Panc1 (cell line): ENCODE data around the gene PPP1R3E. TPM values are rescaled to one million over a fixed set of nuclear protein-coding genes. Genes with fewer than 3 reads are reported as not detected.

Experiments used
- ATAC-seq: fragments of 200-7000 bp; cut with Tn5 transposase; 2 replicates; pipeline ENCODE4 v1.9.1; 2020; ENCODE audit warnings: mild to moderate bottlenecking, moderate library complexity
- BruUV-seq: library from RNA; stranded (reverse); fragments of 400-500 nt; replicated peaks from 2 replicates; lab custom pipeline; 2021; lab: Mats Ljungman, UMichigan
- CTCF ChIA-PET: fragments of 300-600 bp; sonication (Branson Sonifier 250); formaldehyde crosslinking; loops from one replicate; lab custom pipeline; 2022; ENCODE audit warnings: antibody characterized with exemption; lab: Charles Lee
- POLR2A ChIA-PET: fragments of 300-600 bp; sonication (Branson Sonifier 250); formaldehyde crosslinking; loops from one replicate; lab custom pipeline; 2022; ENCODE audit warnings: antibody characterized with exemption; lab: Charles Lee
- DNase-seq: peaks from one replicate; pipeline ENCODE4 v3.0.0-alpha.2; 2010; ENCODE audit warnings: low read depth, low spot score
- H3K27ac ChIP-seq: 2 replicates; pipeline ENCODE4 v1.5.1; 2011; ENCODE audit warnings: mild to moderate bottlenecking, low read length, inconsistent platforms
- H3K27me3 ChIP-seq: fragments of 200-500 bp; sonication (Bioruptor generic); 2 replicates; pipeline ENCODE4 v1.6.0; 2014; ENCODE audit warnings: low read length, inconsistent platforms; ENCODE audit not compliant: control insufficient read depth, insufficient read depth
- H3K36me3 ChIP-seq: fragments of 200-500 bp; sonication (Bioruptor generic); 2 replicates; pipeline ENCODE4 v1.5.1; 2014; ENCODE audit warnings: inconsistent platforms, mild to moderate bottlenecking, low read length, moderate library complexity; ENCODE audit not compliant: control insufficient read depth, insufficient read depth
- H3K4me1 ChIP-seq: 2 replicates; pipeline ENCODE4 v1.5.1; 2011; ENCODE audit warnings: inconsistent platforms, mild to moderate bottlenecking, low read length, moderate library complexity; ENCODE audit not compliant: control insufficient read depth, insufficient read depth
- H3K4me3 ChIP-seq, 2 experiments: 2 replicates each; pipeline ENCODE4 v1.5.1; 2011 to 2012; ENCODE audit warnings: low read depth in 2 of 2, low read length in 2 of 2, mild to moderate bottlenecking in 2 of 2, inconsistent platforms in 1 of 2, moderate library complexity in 1 of 2
- H3K9me3 ChIP-seq: fragments of 200-500 bp; sonication (Bioruptor generic); 2 replicates; pipeline ENCODE4 v1.5.1; 2014; ENCODE audit warnings: low read depth, mild to moderate bottlenecking, inconsistent platforms, low read length, moderate library complexity; ENCODE audit not compliant: control insufficient read depth, insufficient read depth
- POLR2AphosphoS5 ChIP-seq: IDR thresholded peaks from 2 replicates; pipeline ENCODE4 v1.6.1; 2012; ENCODE audit warnings: mild to moderate bottlenecking, low read depth, low read length, moderate library complexity
- SIN3A ChIP-seq: IDR thresholded peaks from 2 replicates; pipeline ENCODE4 v1.6.1; 2012; ENCODE audit warnings: low read depth, mild to moderate bottlenecking, low read length, moderate library complexity, borderline replicate concordance; ENCODE audit not compliant: insufficient read depth
- TCF7L2 ChIP-seq: IDR thresholded peaks from 2 replicates; pipeline ENCODE4 v1.6.1; 2011; ENCODE audit warnings: mild to moderate bottlenecking, low read depth, low read length, inconsistent platforms
- in situ Hi-C: cut with HindIII; loops from 2 replicates; pipeline ENCODE4 v1.10.0; 2016; ENCODE audit warnings: low sequenced_read_pairs, low pct_unique_long_range_greater_than_20kb
- intact Hi-C: fragments of 100-400 bp; cut with micrococcal nuclease; formaldehyde crosslinking; loops from one replicate; pipeline ENCODE4 v1.10.0; 2022; ENCODE audit not compliant: unreplicated experiment
- total RNA-seq: library from RNA; stranded (reverse); gene quantifications from one replicate; pipeline ENCODE4 v1.2.1, GENCODE V29; 2021; ENCODE audit not compliant: unreplicated experiment
- TF ChIP-seq, protein P1 (sequence below), 2 experiments: IDR thresholded peaks; 2 replicates each; pipeline ENCODE4 v1.6.1; 2011 to 2012; ENCODE audit warnings: low read depth in 2 of 2, control low read depth in 1 of 2, low read length in 1 of 2, mild to moderate bottlenecking in 1 of 2, moderate library complexity in 1 of 2; ENCODE audit not compliant: insufficient read depth in 1 of 2
- TF ChIP-seq, protein P2 (sequence below): fragments of 450-650 bp; IDR thresholded peaks from 2 replicates; pipeline ENCODE4 v1.5.1; 2017; ENCODE audit warnings: mild to moderate bottlenecking

Gene PPP1R3E
- total RNA-seq, 1 experiment from 2014 or later, result 8.8 TPM

DNA sequence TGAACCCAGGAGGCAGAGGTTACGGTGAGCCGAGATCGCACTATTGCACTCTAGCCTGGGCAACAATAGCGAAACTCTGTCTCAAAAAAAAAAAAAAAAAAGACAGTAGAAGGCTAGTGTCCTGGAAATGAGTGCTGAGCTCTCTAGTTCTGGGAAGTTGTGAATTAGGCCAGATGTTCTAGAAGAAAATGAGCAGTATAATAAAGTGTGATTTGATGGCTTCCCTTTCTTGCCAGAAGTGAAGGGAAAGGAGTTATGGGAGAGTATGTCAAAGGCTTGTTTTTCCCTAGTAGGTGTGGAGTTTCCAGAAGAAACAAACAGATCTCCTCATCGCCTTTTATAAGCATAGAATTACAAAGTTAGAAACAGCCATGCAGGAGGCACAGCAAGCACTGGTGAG is 44.4 kb downstream of the PPP1R3E start:
- Histone ChIP-seq H3K27ac (no peak overlapping the region), H3K4me3 (no peak overlapping the region), H3K36me3 (no peaks in the 10 kb centered on the region), H3K27me3 (peaks cover 7% of the 10 kb centered on the region; the same call in 1 of the 2 replicates), H3K4me1 (no peaks in the 10 kb centered on the region), H3K9me3 (no peaks in the 10 kb centered on the region)
- DNase-seq (no peak), ATAC-seq (no peak)
- ChIA-PET POLR2A (interaction anchor here (0.7 kb wide), 1 partner anchor 130 kb away, joined by 3 read pairs; no protein-coding TSS in a partner anchor), CTCF (interaction anchor here (0.6 kb wide), 2 partner anchors 24 to 85 kb away, joined by 3 to 4 read pairs; no protein-coding TSS in a partner anchor)
- in situ Hi-C loops, result no loop called here
- no TSS peak for BruUV-seq
- TF ChIP-seq, protein P1, sequence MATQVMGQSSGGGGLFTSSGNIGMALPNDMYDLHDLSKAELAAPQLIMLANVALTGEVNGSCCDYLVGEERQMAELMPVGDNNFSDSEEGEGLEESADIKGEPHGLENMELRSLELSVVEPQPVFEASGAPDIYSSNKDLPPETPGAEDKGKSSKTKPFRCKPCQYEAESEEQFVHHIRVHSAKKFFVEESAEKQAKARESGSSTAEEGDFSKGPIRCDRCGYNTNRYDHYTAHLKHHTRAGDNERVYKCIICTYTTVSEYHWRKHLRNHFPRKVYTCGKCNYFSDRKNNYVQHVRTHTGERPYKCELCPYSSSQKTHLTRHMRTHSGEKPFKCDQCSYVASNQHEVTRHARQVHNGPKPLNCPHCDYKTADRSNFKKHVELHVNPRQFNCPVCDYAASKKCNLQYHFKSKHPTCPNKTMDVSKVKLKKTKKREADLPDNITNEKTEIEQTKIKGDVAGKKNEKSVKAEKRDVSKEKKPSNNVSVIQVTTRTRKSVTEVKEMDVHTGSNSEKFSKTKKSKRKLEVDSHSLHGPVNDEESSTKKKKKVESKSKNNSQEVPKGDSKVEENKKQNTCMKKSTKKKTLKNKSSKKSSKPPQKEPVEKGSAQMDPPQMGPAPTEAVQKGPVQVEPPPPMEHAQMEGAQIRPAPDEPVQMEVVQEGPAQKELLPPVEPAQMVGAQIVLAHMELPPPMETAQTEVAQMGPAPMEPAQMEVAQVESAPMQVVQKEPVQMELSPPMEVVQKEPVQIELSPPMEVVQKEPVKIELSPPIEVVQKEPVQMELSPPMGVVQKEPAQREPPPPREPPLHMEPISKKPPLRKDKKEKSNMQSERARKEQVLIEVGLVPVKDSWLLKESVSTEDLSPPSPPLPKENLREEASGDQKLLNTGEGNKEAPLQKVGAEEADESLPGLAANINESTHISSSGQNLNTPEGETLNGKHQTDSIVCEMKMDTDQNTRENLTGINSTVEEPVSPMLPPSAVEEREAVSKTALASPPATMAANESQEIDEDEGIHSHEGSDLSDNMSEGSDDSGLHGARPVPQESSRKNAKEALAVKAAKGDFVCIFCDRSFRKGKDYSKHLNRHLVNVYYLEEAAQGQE (IDR thresholded peaks at IDR 0.05; ENCODE audit: insufficient read depth in 1 of 2, low read depth in 2 of 2, low read length in 1 of 2), result no peak
- TF ChIP-seq, protein P2, sequence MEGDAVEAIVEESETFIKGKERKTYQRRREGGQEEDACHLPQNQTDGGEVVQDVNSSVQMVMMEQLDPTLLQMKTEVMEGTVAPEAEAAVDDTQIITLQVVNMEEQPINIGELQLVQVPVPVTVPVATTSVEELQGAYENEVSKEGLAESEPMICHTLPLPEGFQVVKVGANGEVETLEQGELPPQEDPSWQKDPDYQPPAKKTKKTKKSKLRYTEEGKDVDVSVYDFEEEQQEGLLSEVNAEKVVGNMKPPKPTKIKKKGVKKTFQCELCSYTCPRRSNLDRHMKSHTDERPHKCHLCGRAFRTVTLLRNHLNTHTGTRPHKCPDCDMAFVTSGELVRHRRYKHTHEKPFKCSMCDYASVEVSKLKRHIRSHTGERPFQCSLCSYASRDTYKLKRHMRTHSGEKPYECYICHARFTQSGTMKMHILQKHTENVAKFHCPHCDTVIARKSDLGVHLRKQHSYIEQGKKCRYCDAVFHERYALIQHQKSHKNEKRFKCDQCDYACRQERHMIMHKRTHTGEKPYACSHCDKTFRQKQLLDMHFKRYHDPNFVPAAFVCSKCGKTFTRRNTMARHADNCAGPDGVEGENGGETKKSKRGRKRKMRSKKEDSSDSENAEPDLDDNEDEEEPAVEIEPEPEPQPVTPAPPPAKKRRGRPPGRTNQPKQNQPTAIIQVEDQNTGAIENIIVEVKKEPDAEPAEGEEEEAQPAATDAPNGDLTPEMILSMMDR, result no peak
- no peak for TF ChIP-seq POLR2AphosphoS5
- TF ChIP-seq SIN3A, result no peak
- no peak for TF ChIP-seq TCF7L2
- intact Hi-C loops, result no loop called here

DNA sequence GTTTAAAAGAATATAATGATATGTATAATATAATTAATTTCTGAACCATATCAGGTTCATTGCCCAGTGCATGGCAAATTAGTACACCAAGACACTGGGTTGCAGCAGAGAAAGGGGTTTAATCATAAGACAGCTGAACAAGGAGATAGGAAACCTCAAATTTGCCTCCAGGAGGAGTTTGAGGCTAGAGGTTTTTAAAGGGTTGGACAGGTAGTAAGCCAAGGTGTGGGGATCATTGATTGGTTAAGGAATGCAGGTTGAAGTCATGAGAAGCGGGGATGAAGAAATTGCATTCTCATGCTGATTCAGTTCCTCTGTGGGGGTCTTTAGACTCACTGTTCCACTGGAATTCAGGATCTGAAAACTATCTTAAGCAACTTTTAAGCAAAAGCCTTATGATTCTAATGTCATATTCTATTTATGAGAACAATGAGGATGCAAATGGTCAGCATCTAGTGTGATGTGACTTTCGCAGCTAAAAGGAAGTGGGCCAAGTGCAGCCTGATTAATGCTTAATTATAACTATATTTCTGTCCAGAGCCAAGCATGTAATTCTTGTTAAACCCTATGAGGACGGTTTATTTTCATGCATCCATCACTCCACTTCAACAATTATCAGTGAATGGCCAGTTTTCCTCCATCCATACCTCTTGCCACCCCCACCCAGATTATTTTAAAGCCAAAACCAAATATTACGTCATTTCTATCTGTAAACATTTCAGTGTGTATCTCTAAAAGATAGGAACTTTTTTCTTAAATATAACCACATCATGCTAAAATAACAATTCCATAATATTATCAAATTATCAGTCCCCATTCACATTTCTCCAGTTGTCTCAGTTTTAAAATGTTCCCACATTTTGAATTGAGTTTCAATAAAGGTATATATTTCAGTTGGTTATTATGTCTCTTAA is 50.0 kb downstream of the PPP1R3E start:
- in situ Hi-C loops (no loop called here), intact Hi-C loops (no loop called here)
- H3K27ac ChIP-seq, result no peak overlapping the region
- BruUV-seq, result no TSS peak
- no peak for ATAC-seq
- H3K36me3 ChIP-seq, result no peaks in the 10 kb centered on the region
- no peaks in the 10 kb centered on the region for H3K4me1 ChIP-seq
- no peaks in the 10 kb centered on the region for H3K9me3 ChIP-seq
- no peak overlapping the region for H3K4me3 ChIP-seq
- DNase-seq, result no peak
- CTCF ChIA-PET, result no interaction called here
- peaks cover 5% of the 10 kb centered on the region; the same call in 1 of the 2 replicates for H3K27me3 ChIP-seq
- POLR2A ChIA-PET, result no interaction called here
- TF ChIP-seq POLR2AphosphoS5 (no peak), SIN3A (no peak), TCF7L2 (no peak)
- TF ChIP-seq, protein P2, result no peak
- TF ChIP-seq, protein P1 (IDR thresholded peaks at IDR 0.05; ENCODE audit: insufficient read depth in 1 of 2, low read depth in 2 of 2, low read length in 1 of 2), result no peak
